IMR-90 (cell line): ENCODE measurements around the gene LIX1.

Source experiments
- CTCF ChIP-seq: conservative IDR thresholded peaks from 2 replicates; pipeline ENCODE4 v1.5.1; 2012; ENCODE audit warnings: mild to moderate bottlenecking, low read depth, low read length, improper control_type of control experiment
- MAFK ChIP-seq: IDR thresholded peaks from 2 replicates; pipeline ENCODE4 v1.6.1; 2012; ENCODE audit warnings: low read depth, low read length, improper control_type of control experiment
- RAD21 ChIP-seq: IDR thresholded peaks from 2 replicates; pipeline ENCODE4 v1.6.1; 2012; ENCODE audit warnings: low read length, improper control_type of control experiment

- TF ChIP-seq CTCF (no peak), RAD21 (no peak), MAFK (no peak)
Observed at GRCh38 chr5:97134634-97135033, 7.8 kb downstream of the LIX1 start.
